ENCODE results near the gene GOLGA6L7. TPM values are rescaled to one million over a fixed set of nuclear protein-coding genes. Genes with fewer than 3 reads are reported as not detected.

The GOLGA6L7 gene
- total and polyA plus RNA-seq, 2 of the 4 experiments (the other 2 are of a cell fraction), result not detected

DNA sequence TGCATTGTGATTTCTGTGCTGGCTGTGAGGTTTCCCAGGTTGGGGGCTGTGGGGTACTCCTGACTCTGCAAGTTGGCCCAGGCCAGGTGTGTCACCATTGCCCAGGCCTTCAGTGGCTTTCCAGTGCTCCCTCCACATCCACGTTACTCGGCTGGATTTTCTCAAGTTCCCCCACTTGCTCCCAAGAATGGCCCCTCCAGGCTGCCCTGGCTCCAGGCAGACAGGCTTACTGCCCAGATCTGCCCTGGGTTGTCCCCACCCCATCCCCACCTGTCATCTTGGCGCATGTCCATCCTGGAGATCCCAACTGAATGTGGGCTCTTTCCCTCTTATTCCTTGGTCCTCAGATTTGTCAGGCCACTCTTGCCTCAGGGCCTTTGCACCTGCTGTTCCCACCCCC is 40.9 kb upstream of the GOLGA6L7 start:
- Histone ChIP-seq H3K56ac (ENCODE audit: extremely low read depth, insufficient read depth, low read length) (no peak overlapping the region), H3K4me1 (ENCODE audit: control insufficient read depth, insufficient read depth, low read length) (peaks cover 17% of the 10 kb centered on the region), H2AK9ac (replicated peaks; ENCODE audit: low read depth, low read length, poor library complexity) (no peak overlapping the region), H4K8ac (ENCODE audit: low read depth in 2 of 2, low read length in 2 of 2) (no peak overlapping the region), H2BK120ac (ENCODE audit: low read depth, low read length) (no peak overlapping the region), H4K91ac (ENCODE audit: insufficient read depth, low read depth, low read length) (no peak overlapping the region), H2AFZ (replicated peaks; ENCODE audit: low read length, poor library complexity) (no peak overlapping the region), H2AK5ac (ENCODE audit: low read depth, low read length) (no peak overlapping the region), H3K18ac (ENCODE audit: low read depth, low read length) (no peak overlapping the region), H3K27ac (ENCODE audit: insufficient read depth, low read length) (no peak overlapping the region), H3K4ac (ENCODE audit: low read depth, low read length) (no peak overlapping the region), H2BK20ac (ENCODE audit: low read depth, low read length) (no peak overlapping the region), H3K9me1 (ENCODE audit: insufficient read depth, low read length) (peaks cover 18% of the 10 kb centered on the region), H3K9me3 (ENCODE audit: control insufficient read depth, insufficient read depth, low read length) (no peaks in the 10 kb centered on the region), H3K23ac (ENCODE audit: low read depth, low read length) (no peak overlapping the region), H4K20me1 (ENCODE audit: insufficient read depth, low read length) (peaks cover 25% of the 10 kb centered on the region; the same call in 1 of the 2 replicates), H3K4me3 (ENCODE audit: insufficient read depth, low read depth, low read length) (no peak overlapping the region), H3K4me2 (ENCODE audit: low read depth, low read length) (no peak overlapping the region), H3K79me1 (ENCODE audit: low read depth in 1 of 2, low read length in 2 of 2) (peaks cover 16 to 74% of the 10 kb centered on the region in 2 experiments), H3K36me3 (ENCODE audit: control insufficient read depth, insufficient read depth, low read length) (no peaks in the 10 kb centered on the region), H3K14ac (replicated peaks; ENCODE audit: low read depth, low read length) (no peak overlapping the region), H3K27me3 (ENCODE audit: control insufficient read depth, insufficient read depth, low read length) (no peaks in the 10 kb centered on the region), H4K5ac (ENCODE audit: low read depth, low read length) (no peak overlapping the region), H3K9ac (ENCODE audit: low read depth, low read length) (no peak overlapping the region), H2BK15ac (ENCODE audit: low read depth, low read length) (no peak overlapping the region), H2BK5ac (ENCODE audit: low read depth, low read length, poor library complexity, severe bottlenecking) (no peak overlapping the region)
- POLR2A ChIA-PET (ENCODE audit: unreplicated experiment), result no interaction called here
- in situ Hi-C loops (cut with MboI; ENCODE audit: low sequenced_read_pairs), result loop anchor here (10.0 kb wide), 1 partner anchor 85 kb away; no protein-coding TSS in a partner anchor
- TF ChIP-seq, protein P1, sequence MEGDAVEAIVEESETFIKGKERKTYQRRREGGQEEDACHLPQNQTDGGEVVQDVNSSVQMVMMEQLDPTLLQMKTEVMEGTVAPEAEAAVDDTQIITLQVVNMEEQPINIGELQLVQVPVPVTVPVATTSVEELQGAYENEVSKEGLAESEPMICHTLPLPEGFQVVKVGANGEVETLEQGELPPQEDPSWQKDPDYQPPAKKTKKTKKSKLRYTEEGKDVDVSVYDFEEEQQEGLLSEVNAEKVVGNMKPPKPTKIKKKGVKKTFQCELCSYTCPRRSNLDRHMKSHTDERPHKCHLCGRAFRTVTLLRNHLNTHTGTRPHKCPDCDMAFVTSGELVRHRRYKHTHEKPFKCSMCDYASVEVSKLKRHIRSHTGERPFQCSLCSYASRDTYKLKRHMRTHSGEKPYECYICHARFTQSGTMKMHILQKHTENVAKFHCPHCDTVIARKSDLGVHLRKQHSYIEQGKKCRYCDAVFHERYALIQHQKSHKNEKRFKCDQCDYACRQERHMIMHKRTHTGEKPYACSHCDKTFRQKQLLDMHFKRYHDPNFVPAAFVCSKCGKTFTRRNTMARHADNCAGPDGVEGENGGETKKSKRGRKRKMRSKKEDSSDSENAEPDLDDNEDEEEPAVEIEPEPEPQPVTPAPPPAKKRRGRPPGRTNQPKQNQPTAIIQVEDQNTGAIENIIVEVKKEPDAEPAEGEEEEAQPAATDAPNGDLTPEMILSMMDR (conservative IDR thresholded peaks at IDR 0.05; ENCODE audit: low read depth, low read length), result no peak
- no peak for TF ChIP-seq CHD1 (IDR thresholded peaks at IDR 0.05; ENCODE audit: low read depth, low read length)
- TF ChIP-seq NFE2L2 (IDR thresholded peaks at IDR 0.05; ENCODE audit: low read depth, low read length), result no peak
- TF ChIP-seq CEBPB (IDR thresholded peaks at IDR 0.05; ENCODE audit: low read depth, low read length), result no peak
- no peak for TF ChIP-seq RCOR1 (IDR thresholded peaks at IDR 0.05; ENCODE audit: insufficient replicate concordance, low read length)
- TF ChIP-seq SMC3 (IDR thresholded peaks at IDR 0.05; ENCODE audit: low read depth, low read length), result no peak
- TF ChIP-seq, protein P2, sequence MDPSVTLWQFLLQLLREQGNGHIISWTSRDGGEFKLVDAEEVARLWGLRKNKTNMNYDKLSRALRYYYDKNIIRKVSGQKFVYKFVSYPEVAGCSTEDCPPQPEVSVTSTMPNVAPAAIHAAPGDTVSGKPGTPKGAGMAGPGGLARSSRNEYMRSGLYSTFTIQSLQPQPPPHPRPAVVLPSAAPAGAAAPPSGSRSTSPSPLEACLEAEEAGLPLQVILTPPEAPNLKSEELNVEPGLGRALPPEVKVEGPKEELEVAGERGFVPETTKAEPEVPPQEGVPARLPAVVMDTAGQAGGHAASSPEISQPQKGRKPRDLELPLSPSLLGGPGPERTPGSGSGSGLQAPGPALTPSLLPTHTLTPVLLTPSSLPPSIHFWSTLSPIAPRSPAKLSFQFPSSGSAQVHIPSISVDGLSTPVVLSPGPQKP (IDR thresholded peaks at IDR 0.05; ENCODE audit: borderline replicate concordance, low read depth, low read length), result no peak
- TF ChIP-seq POLR2A (IDR thresholded peaks at IDR 0.05; ENCODE audit: low read depth, low read length), result no peak
- no peak for TF ChIP-seq FOS (IDR thresholded peaks at IDR 0.05; ENCODE audit: low read depth, low read length)
- TF ChIP-seq MAFK (IDR thresholded peaks at IDR 0.05; ENCODE audit: low read depth, low read length), result no peak
- intact Hi-C loops (cut with micrococcal nuclease), result no loop called here
- CTCF ChIA-PET, result no interaction called here
- WGBS, 2 experiments (ENCODE audit: extremely low coverage in 2 of 2, insufficient read length in 1 of 2), result 100% methylated on average over 3 of the region's 3 CpGs; no CpG with 5 or more reads in 1 of the 2 experiments
- no TSS peak for BruUV-seq (replicated peaks)
- dilution Hi-C loops (cut with HindIII; ENCODE audit: low sequenced_read_pairs, unreplicated experiment), result no loop called here
- no peak for DNase-seq
- no peak for ATAC-seq (ENCODE audit: low read depth)

Measured in IMR-90 (cell line).